ENCODE data around the gene AUTS2. TPM values are rescaled to one million over a fixed set of nuclear protein-coding genes. Genes with fewer than 3 reads are reported as not detected.
"Not testable (repeated sequence)": the region's sequence is repeated elsewhere in the genome, so short reads cannot be mapped to it uniquely, and the experiment has no call there.

The AUTS2 gene
- total and polyA plus RNA-seq, 2 experiments from 2014 or later, result 3.0 to 4.4 TPM

DNA sequence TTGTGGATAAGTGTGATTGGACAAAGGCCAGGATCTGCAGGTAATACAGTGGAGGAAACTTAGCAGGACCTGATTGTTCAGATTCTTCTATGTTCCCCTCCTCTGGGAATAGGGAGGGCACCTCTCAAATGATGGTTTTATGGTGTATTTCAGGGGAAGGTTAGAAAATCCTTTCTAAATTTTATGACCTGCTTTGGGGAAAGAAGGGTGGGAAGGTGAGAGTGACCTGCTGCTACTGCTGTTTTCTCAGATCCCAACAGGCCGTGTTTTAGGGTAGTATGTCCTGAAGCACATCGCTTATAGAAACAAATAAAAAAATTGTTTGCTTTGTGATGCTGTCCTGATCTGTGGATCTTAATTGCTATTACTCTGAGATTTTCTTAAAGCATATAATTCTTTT, 1129.6 kb downstream of the AUTS2 start:
- Histone ChIP-seq H3K27ac (no peak overlapping the region), H3K79me2 (ENCODE audit: insufficient read depth) (peaks cover 57% of the 10 kb centered on the region), H3K9me2 (ENCODE audit: insufficient read depth) (no peaks in the 10 kb centered on the region), H3K9ac (no peak overlapping the region), H3K4me1 (ENCODE audit: insufficient read depth) (no peaks in the 10 kb centered on the region), H3K4me2 (ENCODE audit: unreplicated experiment) (no peak overlapping the region), H3K27me3 (replicated peaks; ENCODE audit: insufficient read depth) (no peaks in the 10 kb centered on the region), H3K4me3 (no peak overlapping the region), H3K36me3 (ENCODE audit: low read depth) (no peaks in the 10 kb centered on the region), H4K20me1 (ENCODE audit: insufficient read depth) (no peaks in the 10 kb centered on the region), H3K9me3 (ENCODE audit: low read depth) (no peaks in the 10 kb centered on the region), H2AFZ (no peak overlapping the region), H3F3A (ENCODE audit: insufficient read depth) (no peaks in the 10 kb centered on the region)
- TF ChIP-seq EZH2 (IDR thresholded peaks at IDR 0.05; ENCODE audit: insufficient read depth, poor library complexity, severe bottlenecking) (no peak), EZH2phosphoT487 (IDR thresholded peaks at IDR 0.05; ENCODE audit: insufficient read depth, low read depth) (no peak)
- no peak for DNase-seq
- WGBS, 2 experiments (ENCODE audit: low coverage in 1 of 2, low lambda C conversion rate in 2 of 2, missing lambda C conversion rate in 2 of 2), result 98 to 100% methylated on average over 2 of the region's 2 CpGs
- in situ Hi-C loops (cut with MboI), result no loop called here

DNA sequence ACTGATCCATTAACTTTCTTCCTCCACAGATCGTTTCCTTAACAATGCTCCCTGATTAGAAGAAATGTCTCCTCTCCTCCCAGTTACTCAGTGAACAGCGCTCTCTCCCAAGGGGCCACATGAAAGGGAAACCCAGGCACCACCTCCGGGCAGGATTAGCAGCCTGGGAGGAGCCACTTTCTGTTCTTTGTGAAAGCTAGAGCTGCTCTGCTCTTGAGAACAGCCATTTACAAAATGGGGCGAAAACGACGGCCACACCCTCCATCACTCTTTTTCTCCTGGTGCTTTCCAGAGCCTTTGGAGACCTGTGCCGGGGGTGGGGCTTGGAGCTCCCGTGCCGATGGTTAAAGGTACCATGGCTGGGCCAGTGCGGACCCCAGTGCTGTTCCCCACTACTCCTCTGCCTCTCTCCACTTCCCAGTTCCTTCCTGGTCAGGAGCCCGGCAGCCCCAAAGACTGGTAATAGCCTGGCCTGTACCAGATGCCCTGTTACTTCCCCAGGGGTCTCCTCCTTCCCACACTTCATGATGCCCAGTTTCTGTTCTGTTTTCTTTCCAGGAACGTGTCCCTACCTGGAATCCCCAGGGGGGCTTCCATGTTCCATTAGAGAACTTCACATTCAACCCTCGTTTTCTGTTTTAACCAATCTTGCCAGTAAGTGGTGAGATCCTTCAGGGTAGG, 1130.7 kb downstream of the AUTS2 start:
- Histone ChIP-seq H3K36me3 (ENCODE audit: low read depth) (no peaks in the 10 kb centered on the region), H3K4me1 (ENCODE audit: insufficient read depth) (no peaks in the 10 kb centered on the region), H3K27me3 (replicated peaks; ENCODE audit: insufficient read depth) (no peaks in the 10 kb centered on the region), H3K4me2 (ENCODE audit: unreplicated experiment) (no peak overlapping the region), H3K9ac (no peak overlapping the region), H3K9me2 (ENCODE audit: insufficient read depth) (no peaks in the 10 kb centered on the region), H2AFZ (no peak overlapping the region), H3K79me2 (ENCODE audit: insufficient read depth) (peaks cover 62% of the 10 kb centered on the region), H3K27ac (no peak overlapping the region), H3K4me3 (no peak overlapping the region), H3F3A (ENCODE audit: insufficient read depth) (no peaks in the 10 kb centered on the region), H4K20me1 (ENCODE audit: insufficient read depth) (no peaks in the 10 kb centered on the region), H3K9me3 (ENCODE audit: low read depth) (no peaks in the 10 kb centered on the region)
- WGBS, 2 experiments (ENCODE audit: low coverage in 1 of 2, low lambda C conversion rate in 2 of 2, missing lambda C conversion rate in 2 of 2), result 78 to 79% methylated on average over 13 of the region's 13 CpGs
- TF ChIP-seq EZH2 (IDR thresholded peaks at IDR 0.05; ENCODE audit: insufficient read depth, poor library complexity, severe bottlenecking) (no peak), EZH2phosphoT487 (IDR thresholded peaks at IDR 0.05; ENCODE audit: insufficient read depth, low read depth) (no peak)
- in situ Hi-C loops (cut with MboI), result no loop called here
- DNase-seq, result no peak

DNA sequence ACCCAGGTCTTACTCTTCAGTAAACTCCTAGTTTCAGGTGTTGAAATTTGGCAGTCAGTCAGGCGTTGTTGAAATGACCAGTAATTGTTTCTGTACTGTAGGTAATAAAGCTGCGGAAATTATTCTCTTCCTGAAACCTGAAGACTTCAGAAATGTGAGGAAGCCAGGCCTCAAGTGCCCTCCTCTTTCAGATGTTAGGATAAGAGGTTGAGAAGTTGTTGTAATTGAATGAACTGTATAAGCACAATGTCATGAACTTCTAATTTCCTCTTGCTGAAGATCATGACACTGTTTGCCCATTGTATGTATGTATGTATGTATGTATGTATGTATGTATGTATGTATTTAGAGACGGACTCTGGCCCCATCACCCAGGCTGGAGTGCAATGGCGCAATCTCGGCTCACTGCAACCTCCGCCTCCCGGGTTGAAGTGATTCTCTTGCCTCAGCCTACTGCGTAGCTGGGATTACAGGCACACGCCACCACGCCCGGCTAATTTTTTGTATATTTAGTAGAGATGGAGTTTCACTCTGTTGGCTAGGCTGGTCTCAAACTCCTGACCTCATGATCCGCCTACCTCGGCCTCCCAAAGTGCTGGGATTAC, 1131.4 kb downstream of the AUTS2 start:
- H3K4me2 ChIP-seq (ENCODE audit: unreplicated experiment); H3K27ac ChIP-seq; H3K9me3 ChIP-seq (ENCODE audit: low read depth); H3K4me1 ChIP-seq (ENCODE audit: insufficient read depth); H3K36me3 ChIP-seq (ENCODE audit: low read depth); H3K9ac ChIP-seq; in situ Hi-C loops (cut with MboI); H3K27me3 ChIP-seq (replicated peaks; ENCODE audit: insufficient read depth); DNase-seq; H3F3A ChIP-seq (ENCODE audit: insufficient read depth); H3K9me2 ChIP-seq (ENCODE audit: insufficient read depth); H3K4me3 ChIP-seq; H2AFZ ChIP-seq; H4K20me1 ChIP-seq (ENCODE audit: insufficient read depth): not testable (repeated sequence)
- peaks cover 65% of the 10 kb centered on the region for H3K79me2 ChIP-seq (ENCODE audit: insufficient read depth)
- WGBS, 2 experiments (ENCODE audit: low coverage in 1 of 2, low lambda C conversion rate in 2 of 2, missing lambda C conversion rate in 2 of 2), result 97 to 99% methylated on average over 13 of the region's 13 CpGs

DNA sequence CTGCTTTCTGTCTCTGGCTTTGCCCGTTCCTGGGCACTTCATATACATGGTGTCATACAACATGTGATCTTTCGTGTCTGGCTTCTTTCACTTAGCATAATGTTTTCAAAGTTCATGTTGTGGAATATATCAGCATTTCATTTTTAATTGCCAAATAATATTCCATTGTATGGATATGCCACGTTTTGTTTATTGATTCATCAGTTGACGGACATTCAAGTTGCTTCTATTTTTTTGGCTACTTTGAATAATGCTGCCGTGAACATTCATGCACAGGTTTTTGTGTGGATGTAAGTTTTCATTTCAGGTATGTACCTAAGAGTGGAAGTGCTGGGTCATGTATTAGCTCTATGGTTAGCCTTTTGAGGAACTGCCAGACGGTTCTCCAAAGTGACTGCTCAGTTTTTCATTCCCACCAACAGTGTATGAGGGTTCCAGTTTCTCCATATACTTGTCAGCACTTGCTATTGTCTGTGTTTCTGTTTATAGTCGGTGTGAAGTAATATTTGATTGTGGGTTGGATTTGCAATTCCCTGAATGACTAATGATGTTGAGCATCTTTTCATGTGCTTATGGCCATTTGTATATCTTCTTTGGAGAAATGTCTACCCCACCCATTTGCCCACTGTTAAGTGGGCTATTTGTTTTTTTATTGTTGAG, 1132.3 kb downstream of the AUTS2 start:
- no peaks in the 10 kb centered on the region for H3K36me3 ChIP-seq (ENCODE audit: low read depth)
- H2AFZ ChIP-seq, result no peak overlapping the region
- peaks cover 9% of the 10 kb centered on the region for H3K4me1 ChIP-seq (ENCODE audit: insufficient read depth)
- no peaks in the 10 kb centered on the region for H3K9me3 ChIP-seq (ENCODE audit: low read depth)
- no peaks in the 10 kb centered on the region for H3K9me2 ChIP-seq (ENCODE audit: insufficient read depth)
- H3K79me2 ChIP-seq (ENCODE audit: insufficient read depth), result peaks cover 67% of the 10 kb centered on the region
- peaks cover 6% of the 10 kb centered on the region for H3F3A ChIP-seq (ENCODE audit: insufficient read depth)
- no peak overlapping the region for H3K4me2 ChIP-seq (ENCODE audit: unreplicated experiment)
- 91 to 92% methylated on average over 7 of the region's 7 CpGs for WGBS, 2 experiments (ENCODE audit: low coverage in 1 of 2, low lambda C conversion rate in 2 of 2, missing lambda C conversion rate in 2 of 2)
- no peak overlapping the region for H3K9ac ChIP-seq
- H3K27ac ChIP-seq, result no peak overlapping the region
- no peak for DNase-seq
- TF ChIP-seq EZH2 (IDR thresholded peaks at IDR 0.05; ENCODE audit: insufficient read depth, poor library complexity, severe bottlenecking) (no peak), EZH2phosphoT487 (IDR thresholded peaks at IDR 0.05; ENCODE audit: insufficient read depth, low read depth) (no peak)
- no peaks in the 10 kb centered on the region for H3K27me3 ChIP-seq (replicated peaks; ENCODE audit: insufficient read depth)
- no peak overlapping the region for H3K4me3 ChIP-seq
- H4K20me1 ChIP-seq (ENCODE audit: insufficient read depth), result no peaks in the 10 kb centered on the region
- in situ Hi-C loops (cut with MboI), result no loop called here

Data from GM23248 (cell line).